GM23248 (cell line): ENCODE data around the gene SLC26A5.

Source experiments
- EZH2 ChIP-seq: fragments of 200-600 bp; sonication (generic); IDR thresholded peaks from 2 replicates; pipeline ENCODE4 v1.6.1; 2018; ENCODE audit warnings: antibody characterized with exemption, mild to moderate bottlenecking; ENCODE audit not compliant: insufficient read depth, poor library complexity, severe bottlenecking
- EZH2phosphoT487 ChIP-seq: fragments of 200-600 bp; sonication (generic); IDR thresholded peaks from 2 replicates; pipeline ENCODE4 v1.6.1; 2018; ENCODE audit warnings: antibody characterized with exemption, moderate library complexity, mild to moderate bottlenecking, low read depth; ENCODE audit not compliant: insufficient read depth

DNA sequence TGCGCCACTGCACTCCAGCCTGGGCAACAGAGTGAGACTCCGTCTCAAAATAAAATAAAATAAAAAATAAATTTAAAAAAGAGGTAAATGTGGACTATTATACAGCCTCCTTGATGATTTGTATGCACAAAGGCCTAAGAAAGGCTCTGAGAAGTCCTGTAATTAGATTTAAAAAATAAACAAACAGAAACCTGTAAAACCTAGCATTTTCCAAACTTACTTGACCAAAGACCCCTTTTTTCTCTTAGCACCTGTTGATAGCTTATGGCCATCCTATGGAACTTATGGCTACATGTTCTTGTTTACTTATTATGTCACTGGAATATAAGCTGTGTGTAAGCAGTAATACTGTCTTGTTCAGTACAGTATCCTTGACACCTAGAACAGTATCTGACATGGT, 107.1 kb downstream of the SLC26A5 start:
- TF ChIP-seq EZH2 (no peak), EZH2phosphoT487 (no peak)
